GM19438 (cell line): ENCODE data around the gene EPS8L2.
"Not testable (repeated sequence)": the region's sequence is repeated elsewhere in the genome, so short reads cannot be mapped to it uniquely, and the experiment has no call there.

Experiments used
- ATAC-seq: cut with Tn5 transposase; IDR thresholded peaks from one replicate; pipeline ENCODE4 v1.9.1; 2021; ENCODE audit warnings: low read depth; ENCODE audit not compliant: unreplicated experiment

Gene EPS8L2

GRCh38 chr11:688681-689080 is 17.4 kb upstream of the EPS8L2 start:
- ATAC-seq = no peak

DNA sequence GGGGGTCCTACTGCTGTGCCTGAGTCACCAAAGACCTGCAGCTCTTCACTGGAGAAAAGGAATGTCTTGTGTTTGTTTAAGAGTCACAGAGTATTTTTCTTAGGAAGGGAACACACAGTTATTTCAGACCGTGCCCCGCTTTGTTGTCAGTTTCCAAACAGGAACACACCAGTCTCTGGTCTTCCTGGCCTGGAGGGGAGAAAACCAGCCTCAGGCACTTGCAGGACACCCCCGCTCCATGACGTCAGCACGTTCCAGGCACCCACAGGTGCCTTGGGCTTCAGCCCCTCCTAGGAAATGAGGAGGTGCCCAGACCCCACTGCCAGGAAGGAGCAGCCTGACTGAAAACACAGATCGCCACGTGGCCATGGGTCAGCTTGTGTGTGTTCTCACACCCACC is 16.4 kb upstream of the EPS8L2 start:
- no peak for ATAC-seq

DNA sequence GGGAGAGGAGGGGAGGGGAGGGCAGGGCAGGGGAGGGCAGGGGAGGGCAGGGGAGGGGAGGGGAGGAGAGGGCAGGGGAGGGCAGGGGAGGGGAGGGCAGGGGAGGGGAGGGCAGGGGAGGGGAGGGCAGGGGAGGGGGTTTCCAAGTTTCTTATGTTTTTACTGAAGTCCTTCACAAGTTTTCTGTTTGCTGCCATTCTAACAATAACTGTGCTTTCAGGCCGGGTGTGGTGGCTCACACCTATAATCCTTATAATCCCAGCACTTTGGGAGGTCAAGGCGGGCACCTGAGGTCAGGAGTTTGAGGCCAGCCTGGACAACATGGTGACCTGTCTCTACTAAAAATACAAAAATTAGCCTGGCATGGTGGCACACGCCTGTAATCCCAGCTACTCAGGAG is 15.8 kb upstream of the EPS8L2 start:
- not testable (repeated sequence) for ATAC-seq

DNA sequence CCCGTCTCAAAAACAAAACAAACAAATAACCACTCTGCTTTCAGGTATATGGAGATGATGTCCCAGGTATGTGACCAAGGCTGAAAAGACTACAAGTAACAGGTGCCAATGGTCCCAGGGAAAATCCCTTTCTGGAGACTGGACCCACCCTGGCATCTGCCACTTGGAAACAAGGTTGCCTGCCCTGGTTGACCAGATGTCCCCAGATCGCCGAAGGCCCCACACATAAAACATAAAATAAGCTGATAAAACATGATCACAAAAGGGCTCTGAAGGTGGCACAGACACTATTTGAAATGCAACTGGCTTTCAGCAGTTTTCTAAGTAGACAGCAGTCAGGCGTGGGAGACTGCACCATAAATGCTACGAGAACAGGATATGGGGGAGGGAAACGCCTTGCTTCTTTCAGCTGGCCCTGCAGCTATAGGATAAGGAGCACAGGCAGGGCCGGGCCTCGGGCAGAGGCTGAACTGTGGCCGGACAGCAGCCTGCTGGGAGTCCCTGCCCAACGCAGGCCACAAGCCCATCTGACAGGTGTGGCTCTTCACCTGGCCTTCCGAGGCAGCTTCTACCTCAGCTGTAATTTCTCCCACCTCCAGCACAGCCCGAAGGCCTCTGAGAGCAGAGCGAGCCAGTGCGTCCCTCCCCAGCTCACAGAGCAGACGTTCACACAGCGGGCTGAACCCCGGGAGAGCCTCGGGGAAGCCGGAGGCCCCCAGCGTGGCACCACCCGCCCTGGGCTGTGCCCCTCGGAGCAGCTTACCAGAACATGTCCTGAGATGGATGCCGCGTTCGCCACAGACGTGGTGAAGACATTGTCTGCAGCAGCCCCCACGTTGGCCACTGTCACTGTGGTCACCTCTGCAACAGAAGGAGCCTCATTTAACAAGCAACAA is 15.0 kb upstream of the EPS8L2 start:
- ATAC-seq = no peak

DNA sequence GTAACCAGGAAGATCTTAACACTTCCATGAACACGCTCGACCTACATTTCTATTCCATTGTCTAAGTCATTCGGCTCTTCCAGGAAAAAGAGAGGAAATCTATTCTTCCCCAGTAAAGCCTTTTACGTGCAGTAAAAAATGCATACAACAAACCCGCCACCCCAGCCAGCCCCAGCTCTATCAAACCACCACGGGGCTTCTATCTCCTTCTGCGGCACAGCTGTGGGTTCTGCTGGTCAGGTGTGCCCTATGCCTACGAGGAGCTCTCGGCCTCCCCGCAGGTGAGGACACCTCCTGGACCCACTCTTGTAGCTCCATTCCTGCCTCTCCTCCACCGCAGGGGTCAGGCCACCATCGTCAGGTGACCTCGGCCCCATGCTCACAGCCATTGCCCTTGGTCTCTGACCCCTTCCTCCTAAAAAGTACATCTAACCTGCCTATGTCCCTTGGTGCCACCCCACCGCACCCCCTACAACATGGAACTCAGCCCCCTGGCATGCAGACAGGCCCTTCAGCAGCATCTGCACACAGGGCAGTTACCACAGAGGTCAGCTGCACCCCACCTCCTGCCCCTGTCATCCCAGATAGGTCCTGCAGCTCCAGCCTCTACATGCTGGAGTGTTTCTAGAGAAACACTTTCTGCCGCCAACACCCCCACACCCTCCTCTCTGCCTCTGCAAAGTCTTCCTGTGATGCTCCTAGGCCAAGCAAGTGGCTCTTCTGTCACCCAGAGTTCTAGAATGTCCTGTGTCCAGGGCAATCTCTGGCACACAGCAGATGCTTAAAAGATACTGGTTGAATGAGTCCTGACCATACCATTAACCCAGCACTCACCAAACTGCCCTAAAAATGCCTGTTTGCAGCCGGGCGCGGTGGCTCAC is 14.1 kb upstream of the EPS8L2 start:
- no peak for ATAC-seq

DNA sequence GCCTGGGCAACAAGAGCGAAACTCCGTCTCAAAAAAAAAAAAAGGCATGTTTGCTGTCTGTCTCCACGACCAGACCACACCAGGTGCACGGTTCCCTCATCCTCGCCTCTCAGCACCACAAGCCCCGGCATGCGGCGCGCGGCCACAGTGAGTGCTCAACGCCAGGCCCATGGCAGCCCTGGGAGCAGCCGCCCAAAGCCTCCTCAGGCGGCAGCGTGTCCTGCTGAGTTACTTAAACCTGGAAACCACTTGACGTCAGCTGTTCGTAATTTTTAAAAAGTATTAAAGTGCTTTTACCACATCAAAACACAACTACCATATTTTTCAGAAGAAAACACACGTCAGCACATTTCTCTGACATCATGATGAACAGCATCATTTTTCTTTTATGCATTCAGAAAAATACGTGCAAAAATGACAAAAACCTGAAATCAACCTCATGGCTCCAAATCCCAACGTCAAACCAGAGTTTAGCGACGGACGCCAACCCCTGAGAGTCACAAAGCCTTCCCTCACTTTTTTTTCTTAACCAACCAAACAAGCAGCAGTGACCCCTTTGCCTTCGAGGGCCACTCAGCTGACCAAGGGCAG is 13.1 kb upstream of the EPS8L2 start:
- ATAC-seq = no peak

- ATAC-seq = no peak
Observed at GRCh38 chr11:693415-693831, 12.6 kb upstream of the EPS8L2 start.

DNA sequence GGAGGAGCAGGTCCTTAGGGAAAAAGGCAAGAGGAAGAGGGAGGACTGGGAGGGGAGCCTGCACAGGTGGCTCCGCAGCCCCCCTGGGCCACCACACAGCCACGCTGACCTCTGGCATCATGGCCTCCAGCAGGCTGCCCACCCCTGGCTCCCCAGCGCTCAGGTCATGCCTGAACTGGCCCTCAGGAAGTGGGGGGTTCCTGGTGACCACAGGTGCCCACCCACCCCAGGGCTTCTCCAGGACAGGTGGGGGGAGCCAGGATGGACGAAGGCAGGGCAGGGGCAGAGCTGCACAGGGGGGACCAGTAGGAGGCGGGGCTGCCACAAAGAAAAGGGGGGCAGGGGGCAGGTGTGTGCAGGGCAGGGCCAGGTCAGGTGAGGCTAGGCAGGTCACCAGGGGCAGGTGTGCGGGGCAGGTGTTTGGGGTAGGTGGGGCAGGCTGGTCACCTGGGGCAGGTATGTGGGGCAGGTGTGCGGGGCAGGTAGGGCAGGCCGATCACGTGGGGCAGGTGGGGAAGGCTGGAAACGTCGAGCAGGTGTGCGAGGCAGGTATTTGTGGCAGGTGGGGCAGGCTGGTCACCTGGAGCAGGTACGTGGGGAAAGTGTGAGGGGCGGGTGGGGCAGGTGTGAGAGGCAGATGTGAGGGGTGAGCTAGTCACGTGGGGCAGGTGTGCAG is 12.0 kb upstream of the EPS8L2 start:
- ATAC-seq = no peak

DNA sequence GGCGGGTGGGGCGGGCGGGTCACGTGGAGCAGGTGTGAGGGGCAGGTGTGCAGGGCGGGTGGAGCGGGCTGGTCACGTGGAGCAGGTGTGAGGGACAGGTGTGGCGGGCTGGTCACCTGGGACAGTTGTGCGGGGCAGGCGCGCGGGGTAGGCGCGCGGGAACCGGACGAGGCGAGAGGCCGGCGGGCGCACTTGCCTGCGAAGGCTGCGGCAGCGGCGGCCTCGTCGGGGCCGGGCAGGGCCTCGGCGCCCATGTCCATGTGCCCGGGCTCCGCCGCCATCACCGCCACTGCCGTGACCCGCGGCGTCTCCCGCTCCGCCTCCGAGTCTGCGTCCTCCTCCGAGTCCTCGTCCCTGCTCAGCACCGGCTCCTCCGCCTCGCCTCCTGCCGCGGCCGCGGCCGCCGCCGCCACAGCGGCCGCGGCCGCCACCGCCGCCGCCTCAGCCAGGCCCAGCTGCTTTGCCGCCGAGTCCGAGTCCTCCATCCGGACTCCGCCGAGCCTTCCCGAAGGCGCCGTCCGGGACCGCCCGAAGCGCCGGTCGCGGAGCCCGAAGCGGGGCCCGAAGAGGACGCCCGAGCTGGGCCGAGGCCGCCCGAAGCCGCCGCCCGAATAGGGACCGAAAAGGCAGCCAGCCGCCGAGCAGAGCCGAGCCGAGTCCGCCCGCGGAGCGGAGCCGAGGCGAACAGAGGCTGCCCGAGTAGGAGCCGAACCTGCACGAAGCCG is 11.3 kb upstream of the EPS8L2 start, which contains the start of gene DEAF1:
Gene DEAF1, minus strand, starts transcription at position 660 of the 725 bp plus-strand sequence. Its CDS starts 175 bp downstream, at position 485.
- ATAC-seq = peak; percentile 77

DNA sequence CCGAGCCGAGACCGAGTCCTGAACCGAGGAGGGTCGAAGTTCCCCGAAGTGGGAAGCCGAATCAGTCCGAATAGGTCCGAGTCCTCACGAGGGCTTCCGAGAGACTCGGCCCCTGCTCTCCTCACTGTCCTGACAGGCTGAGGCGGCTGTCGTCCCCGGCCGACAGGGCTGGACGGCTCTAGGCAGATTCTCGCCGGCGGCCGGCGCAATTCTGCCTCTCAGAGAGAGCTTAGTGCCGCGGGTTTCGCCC is 10.8 kb upstream of the EPS8L2 start:
- ATAC-seq = no peak

DNA sequence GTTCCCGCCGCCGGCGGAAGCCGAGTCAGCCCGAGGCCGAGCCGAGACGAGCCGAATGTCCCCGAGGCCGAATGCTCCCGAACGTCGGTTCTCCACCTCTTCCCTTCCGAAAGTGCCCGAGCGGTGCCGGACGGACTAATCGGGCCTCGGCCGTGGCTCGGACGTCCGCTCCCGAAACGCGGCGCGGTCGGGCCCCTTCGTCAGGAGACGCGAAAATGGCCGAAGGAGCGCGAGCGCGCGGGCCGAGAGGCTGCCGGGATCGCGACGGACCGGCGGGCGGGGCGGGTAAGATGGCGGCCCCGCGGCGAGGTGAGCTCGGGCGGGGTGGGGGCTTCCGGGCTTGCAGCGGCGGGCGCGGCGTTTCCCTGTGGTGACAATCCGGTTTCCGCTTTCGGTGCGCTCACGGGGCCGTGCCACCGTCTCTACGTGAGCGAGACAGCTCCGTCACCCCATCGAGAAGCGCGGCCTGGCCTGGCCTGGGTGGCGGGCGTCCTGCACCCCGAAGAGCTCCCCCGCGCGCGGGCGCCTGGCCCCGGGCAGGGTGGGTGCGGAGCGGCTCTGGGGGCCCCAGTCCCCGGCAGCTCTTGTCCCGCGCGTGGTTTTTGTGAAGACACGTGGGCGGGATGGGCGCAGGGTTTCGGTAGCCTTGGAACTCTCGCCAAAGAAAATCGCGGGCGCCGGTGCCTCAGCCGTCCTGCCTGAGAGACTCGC is 10.3 kb upstream of the EPS8L2 start, which contains the start of gene TMEM80:
Gene TMEM80, plus strand, starts transcription at position 279 of the 711 bp plus-strand sequence. Its CDS starts 12 bp downstream, at position 291.
- peak; percentile 64 for ATAC-seq

DNA sequence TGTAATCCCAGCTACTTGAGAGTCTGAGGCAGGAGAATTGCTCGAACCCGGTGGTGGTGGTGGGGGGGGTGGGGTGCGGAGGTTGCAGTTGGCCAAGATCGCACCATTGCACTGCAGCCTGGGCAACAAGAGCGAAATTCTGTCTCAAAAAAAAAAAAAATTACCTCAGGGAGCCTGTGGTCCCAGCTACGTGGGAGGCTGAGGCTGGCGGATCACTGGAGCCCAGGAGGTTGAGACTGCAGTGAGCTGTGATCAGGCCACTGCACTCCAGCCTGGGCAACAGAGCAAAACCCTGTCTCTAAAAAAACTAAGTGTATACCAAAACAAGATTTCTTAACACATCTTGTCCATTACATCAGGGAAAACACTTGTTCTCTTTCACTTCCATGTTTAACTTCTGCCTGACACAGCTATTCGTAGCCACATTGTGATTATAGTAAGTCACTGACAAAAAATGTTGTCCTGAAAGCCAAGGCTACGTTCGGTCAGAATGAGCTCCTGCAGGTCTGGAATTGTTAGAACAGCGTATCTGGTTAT is 9.0 kb upstream of the EPS8L2 start:
- no peak for ATAC-seq

DNA sequence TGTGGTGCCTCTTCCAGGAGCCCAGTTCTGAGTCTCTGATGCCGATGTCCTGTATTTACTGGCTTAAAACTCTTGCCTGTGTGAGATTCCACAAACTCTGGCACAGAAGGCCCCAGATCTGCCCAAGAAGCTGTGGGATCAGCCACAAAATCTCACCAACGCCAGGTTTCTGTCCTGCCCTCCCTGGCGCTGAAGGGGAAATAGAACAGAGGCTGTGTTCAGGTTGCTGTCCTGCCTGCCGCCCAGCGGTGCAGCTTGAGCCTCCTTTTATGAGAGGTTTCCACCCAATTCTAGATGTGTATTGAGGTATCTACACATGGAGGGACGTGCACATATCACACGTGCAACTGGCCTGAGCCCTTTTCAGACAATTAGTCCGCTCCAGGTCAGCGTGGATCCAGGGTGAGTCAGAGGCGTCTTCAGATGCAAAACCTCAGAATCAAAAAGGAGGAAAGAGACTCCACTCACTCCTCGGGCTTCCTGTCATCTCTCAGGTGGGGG is 8.2 kb upstream of the EPS8L2 start:
- no peak for ATAC-seq

DNA sequence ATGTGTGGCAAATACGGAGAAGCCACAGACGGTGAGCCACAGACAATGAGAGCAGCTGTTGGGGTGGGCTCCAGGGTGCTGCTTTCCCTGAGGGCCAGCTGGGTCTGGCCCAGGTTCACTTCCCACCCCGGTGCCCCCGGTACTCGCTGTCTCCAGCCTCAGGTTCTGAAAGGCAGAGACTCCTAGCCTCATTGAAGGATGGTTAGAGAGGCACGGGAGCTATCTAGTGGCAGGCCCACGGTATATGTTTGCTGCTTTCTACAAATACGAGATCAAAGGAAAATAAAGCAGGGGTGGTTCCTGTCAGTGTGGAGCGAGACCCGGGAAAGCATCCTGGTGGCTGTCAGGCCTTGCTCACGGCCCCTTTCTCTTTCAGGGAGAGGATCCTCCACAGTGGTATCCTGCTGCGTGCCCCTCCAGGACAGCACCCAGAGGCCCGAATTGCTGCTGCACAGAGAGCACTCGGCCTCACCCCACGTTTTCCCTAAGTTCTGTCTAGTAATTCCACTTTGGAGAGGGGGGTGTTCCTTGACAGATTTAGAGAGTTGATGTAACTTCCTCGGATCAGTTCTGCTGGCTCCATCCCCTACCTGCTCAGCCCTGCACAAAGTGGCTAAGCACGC is 7.4 kb upstream of the EPS8L2 start:
- no peak for ATAC-seq

- no peak for ATAC-seq
Observed at GRCh38 chr11:699116-699508, 6.9 kb upstream of the EPS8L2 start.

- no peak for ATAC-seq
Observed at GRCh38 chr11:699753-700152, 6.3 kb upstream of the EPS8L2 start.

DNA sequence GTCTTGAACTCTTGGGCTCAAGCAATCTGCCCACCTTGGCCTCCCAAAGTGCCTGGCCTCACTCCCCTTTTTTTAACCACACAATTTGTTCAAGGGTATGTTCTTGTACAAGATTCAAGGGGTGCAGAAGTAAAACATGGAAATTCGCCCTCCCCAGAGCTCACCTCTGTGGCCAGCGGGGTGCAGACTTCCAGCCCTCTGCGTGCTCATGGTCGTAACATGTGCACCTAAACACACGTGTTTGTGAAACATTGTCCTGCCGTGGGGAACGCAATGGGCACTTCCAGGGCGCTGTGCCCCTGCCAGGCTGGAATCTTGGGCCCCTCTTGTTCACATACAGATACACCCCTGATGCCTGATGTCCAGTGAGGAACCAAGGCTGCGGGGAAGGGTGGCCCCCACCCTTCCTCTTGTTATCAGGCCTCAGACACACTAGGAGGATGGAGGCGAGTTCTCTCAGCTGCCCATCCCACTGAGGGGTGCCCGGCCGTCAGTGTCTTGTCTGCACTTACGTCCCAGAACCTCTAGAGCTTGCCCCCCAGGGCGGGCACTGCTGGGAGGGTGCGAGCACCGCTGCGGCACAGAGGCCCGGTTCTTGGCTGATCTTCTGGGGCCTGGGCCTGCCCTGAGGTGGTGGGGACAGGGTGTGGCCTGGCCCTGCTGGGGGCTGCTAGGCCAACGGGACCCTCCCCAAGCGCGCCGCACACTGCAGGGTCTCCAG is 4.1 kb upstream of the EPS8L2 start:
- ATAC-seq = no peak
